Ramos (cell line): Measurements from ENCODE around the gene ST3GAL3.
"Not testable (repeated sequence)": the region's sequence is repeated elsewhere in the genome, so short reads cannot be mapped to it uniquely, and the experiment has no call there.

Source experiments
- in situ Hi-C: fragments of 300-500 bp; cut with MboI; formaldehyde crosslinking; loops from one replicate; pipeline ENCODE4 v1.14.3; 2022; ENCODE audit warnings: low sequenced_read_pairs; ENCODE audit not compliant: unreplicated experiment

ST3GAL3 gene

DNA sequence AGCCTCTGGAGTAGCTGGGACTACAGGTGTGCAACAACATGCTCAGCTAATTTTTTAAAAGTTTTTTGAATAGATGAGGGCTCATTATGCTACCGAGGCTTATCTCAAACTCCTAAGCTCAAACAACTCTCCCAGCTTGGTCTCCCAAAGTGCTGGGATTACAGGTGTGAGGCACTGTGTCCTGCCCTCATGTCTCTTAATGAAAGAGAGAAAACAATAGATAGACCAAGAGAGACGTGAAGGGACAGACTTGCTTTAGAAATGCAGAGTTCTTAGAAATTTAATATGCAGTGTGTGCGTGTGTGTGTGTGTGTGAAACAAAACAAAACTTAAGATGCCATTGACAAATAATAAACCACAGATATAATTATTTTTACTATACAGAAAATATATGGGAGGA is 105.2 kb downstream of the ST3GAL3 start:
- in situ Hi-C loops, result no loop called here

DNA sequence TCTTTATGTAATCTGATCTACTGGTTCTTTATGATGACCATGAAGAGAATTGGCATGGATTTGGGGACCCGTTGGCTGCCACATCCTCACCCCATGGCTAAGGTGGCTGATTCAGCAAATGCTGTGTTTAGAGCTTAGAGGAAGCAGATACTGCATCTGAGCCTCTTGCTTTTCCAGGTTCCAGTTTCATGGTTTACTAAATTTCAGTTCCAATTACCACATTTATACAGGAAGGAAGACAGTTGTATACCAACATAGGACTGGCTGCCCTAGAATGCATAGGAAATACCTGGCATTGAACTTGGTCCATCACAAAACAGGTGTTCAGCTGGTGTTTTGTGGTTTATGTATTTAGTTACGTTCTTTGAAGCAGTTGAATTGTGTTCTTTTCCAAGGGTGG is 107.1 kb downstream of the ST3GAL3 start:
- in situ Hi-C loops, result no loop called here

DNA sequence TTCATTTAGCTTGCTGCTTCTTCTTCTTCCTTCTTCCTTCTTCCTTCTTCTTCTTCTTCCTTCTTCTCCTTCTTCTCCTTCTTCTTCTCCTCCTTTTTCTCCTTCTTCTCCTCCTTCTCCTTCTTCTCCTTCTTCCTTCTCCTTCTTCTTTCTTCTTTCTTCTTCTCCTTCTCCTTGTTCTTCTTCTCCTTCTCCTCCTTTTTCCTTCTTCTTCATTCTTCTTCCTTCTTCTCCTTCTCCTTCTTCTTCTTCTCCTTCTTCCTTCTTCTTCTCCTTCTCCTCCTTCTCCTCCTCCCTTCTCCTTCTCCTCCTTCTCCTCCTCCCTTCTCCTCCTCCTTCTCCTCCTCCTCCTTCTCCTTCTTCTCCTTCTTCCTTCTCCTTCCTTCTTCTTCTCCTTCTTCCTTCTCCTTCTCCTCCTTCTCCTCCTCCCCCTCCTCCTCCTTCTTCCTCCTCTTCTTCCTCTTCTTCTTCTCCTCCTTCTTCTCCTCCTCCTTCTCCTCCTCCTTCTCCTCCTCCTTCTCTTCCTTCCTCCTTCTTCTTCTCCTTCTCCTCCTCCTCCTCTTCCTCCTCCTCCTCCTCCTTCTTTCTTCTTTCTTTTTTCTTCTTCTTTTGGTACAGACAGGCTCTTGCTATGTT is 110.1 kb downstream of the ST3GAL3 start:
- in situ Hi-C loops, result no loop called here

DNA sequence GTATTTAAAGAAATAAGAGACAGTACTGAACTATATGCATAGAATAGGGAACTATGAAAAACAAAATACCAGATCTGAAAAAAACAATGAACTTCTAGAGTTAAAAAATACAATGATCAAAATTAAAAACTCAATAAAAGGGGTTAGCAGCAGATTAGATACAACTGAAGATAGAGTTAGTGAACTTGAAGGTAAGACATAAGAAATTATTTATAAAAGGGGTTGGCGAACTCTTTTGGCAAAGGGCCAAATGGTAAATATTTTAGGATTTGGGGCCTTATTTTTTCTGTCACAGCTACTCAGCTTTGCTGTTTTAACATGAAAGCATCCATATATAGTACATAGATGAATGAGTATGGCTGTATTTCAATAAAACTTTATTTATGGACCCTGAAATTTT is 111.4 kb downstream of the ST3GAL3 start:
- in situ Hi-C loops, result no loop called here

DNA sequence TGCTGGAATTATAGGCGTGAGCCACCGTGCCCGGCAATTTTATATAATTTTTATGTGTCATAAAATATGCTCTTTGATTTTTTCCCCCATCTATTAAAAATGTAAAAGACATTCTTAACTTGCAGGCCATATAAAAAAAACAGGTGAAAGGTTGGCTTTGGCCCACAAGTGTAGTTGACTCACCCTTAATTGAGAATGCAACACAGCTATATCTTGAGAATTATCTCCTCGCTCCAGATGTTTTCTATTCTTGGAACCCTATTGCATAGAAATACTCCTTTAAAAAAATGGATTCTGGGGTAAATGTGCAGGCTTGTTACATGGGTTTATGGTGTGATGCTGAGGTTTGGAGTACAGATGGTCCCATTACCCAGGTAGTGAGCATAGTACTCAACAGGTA is 112.0 kb downstream of the ST3GAL3 start:
- in situ Hi-C loops, result no loop called here

DNA sequence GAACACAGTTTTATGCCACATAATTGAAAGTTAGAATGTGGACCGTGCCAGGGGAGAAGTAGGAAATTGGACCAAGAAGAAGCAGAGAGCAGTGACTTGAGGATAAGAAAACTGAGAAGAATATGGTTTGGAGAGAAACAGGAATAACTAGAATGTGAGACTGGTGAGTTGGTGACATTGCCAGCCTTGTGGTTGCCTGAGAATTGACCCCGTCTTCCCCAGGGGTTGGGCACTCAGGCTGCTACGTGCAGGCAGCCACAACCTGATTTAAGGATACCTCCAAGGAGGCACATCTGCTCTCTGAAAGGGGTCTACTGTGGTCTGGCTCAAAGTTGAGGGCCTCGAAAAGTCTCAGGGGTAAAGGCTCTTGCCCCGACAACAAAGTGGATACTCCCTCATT is 114.1 kb downstream of the ST3GAL3 start:
- in situ Hi-C loops, result no loop called here

DNA sequence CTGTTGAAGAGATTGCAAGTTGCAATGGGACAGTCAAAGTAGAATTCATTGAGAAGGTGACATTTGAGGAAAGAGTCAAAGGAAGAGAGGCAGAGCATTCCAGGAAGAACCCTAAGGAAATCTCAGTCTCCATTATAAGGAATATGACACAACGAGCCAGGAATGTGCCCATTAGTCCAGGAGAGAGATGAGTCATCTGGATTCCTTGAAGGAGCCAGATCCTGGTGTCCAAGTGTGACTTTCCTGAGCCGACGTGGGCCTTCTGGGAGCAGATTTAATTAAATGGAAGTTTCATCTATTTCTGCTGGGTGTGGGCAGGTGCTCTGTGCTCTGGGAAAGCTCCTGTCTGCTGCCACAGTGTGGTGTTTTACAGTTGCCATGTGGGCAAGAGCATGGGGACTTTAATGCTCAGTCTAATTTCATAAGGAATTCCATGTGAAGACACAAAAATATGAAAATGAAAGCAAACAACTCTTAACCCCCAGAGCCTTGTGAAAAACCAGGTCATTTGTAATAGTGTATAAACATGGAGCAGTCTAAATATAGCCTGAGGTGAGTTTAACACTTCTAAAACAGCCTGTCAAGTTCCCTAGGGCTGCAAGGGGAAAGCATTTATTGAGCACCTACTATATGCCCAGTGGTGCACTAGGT is 114.8 kb downstream of the ST3GAL3 start:
- in situ Hi-C loops, result no loop called here

DNA sequence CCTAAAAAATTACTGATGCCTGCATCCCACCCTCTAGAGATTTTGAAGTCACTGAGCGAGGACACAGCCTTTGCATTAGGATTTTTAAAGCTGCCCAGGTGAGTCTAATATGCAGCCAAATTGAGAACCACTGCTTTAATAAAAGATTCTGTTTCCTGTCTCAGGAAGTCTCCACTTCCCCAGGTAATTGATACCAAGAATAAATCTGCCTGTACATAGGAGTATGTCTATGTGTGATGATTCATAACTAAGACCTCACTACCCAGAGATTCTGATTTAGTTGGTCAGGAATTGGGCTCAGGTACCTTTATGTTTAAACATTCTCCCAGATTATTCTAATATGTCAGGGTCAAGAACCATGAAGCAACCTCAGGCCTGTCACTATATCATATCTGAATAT is 117.5 kb downstream of the ST3GAL3 start:
- in situ Hi-C loops, result no loop called here

DNA sequence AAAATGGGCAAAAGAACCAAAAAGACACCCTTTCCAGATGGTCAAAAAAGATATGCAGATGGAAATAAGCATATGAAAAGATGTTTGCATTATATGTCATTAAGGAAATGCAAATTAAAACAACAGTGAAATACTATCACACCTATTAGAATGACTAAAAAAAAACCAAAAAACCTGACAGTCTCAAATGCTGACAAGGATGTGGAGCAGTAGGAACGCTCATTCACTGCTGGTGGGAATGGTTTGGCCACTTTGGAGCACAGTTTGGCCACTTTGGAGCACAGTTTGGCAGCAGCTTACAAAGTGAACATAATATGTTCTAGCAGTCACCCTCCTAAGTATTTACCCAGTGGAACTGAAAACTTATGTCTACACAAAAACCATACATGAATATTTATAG is 121.2 kb downstream of the ST3GAL3 start:
- in situ Hi-C loops, result no loop called here

DNA sequence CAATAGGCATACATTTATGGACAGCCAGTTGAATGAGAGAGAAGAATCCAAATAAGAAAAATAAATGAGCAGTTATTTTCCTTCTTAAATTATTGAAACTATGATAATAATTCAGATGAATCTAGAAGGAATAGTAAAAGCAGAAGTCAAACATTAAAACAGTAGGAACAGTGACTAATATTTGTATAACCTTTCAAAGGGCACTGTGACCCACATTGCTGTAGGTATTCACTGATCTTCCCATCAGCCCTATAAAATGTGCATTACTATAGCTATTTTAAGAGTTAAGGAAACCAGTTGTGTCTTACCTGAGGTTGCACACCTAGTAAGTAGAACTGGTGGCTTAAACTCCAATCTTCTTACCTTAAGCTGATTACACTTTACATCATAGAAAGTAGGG is 123.5 kb downstream of the ST3GAL3 start:
- in situ Hi-C loops, result no loop called here

DNA sequence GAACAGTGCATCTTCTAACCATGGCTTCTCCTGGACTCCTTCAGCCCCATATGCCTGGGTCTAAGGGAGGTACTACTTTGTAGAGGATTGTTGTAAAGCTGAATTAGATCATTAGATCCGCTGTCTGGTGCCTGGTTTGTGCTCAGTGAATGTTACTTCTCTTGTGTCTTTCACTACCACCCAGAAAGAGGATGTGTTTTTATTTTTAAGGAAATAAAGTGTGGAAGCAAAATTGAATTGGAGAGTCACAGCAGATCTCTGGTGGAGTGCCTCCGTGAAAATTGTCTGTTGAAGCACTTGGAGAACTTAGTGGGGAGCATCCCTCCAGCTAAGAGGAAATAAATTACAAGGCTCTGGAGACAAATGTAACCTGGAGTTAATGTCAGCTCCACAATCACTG is 124.5 kb downstream of the ST3GAL3 start:
- in situ Hi-C loops, result no loop called here

DNA sequence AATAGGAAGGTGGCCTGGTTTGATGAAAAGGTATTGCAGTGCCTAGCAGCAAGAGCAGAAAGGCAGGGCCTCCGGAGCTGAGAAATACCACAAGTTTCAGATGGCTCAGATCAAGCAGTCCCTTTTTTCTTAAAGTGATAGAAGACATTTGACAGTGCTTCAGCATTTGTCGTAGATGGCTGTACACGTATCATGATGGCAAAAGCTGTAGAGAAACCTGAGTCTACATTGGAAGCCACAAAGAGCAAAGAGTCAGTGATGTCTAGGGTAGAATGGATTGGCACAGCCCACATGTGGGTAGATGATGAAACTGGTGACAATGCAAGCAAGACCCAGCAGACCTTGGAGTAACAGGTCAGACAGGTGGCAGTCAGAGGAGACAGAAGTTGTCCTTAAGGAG is 124.9 kb downstream of the ST3GAL3 start:
- in situ Hi-C loops, result no loop called here

DNA sequence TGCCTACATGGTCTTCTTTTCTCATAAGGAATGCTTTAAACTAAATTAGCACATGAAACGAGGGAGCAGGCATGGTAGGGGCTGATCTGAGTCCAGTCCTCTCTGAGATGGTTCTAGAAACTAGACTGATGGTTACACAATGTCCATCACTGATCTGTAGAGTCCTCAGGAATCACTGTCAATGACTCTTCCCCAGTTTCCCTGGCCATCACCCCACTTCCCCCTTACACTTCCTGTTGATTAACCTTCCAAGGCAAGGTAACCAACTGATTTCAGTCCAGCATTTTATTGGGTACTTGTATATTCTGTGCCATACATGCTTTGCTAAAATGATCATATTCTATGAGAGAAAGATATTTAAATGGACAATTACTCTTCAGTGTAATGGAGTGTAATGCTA is 125.7 kb downstream of the ST3GAL3 start:
- in situ Hi-C loops, result no loop called here

DNA sequence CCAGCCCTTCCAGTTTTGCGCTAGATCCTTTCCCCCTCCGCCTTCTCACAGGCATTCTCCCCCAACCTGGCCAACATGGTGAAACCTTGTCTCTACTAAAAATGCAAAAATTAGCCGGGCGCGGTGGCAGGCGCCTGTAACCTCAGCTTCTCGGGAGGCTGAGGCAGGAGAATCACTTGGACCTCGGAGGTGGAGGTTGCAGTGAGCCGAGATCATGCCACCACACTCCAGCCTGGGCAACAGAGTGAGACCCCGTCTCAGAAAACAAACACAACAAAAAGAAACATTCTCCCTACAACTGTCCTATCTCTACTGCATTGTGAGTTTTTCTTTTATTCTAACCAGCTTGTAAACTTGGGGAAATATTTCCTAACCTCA is 126.6 kb downstream of the ST3GAL3 start:
- in situ Hi-C loops, result not testable (repeated sequence)

DNA sequence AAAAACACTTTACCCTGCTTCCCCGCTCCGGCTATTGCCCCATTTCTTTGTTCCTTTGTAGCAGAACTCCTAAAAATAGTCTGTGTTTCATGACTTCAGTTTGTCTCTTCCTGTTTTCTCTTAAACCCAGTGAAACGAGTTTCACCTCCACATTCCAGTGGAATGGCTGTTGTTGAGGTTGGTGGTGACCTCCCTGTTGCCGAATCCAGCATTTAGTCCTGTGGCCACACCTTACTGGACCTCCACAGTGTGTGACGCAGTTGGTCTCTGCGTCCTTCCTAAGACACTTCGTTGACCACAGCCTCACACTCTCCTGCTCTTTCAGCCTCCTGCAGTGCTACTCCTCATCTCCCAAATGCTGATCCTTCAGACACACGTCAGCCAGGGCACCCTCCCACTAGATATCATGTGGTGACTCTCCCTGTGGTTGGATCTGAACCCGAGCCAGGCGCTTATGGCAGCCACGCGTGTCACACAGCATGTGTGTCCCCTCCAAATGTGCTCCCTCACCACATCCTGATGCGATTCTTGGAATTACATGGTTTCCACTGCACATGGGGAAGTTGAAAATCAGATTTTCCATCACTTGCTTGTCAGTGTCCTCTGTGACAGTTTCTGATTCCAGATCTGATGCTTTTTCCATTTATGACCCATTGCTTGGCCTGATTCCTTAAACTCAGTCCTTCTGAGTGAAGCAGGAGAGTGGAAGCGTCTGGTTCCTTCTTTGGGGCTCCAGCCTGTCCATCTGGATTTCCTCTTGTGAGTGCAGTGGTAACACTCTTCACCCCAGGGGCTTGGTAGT is 127.1 kb downstream of the ST3GAL3 start:
- in situ Hi-C loops, result no loop called here

DNA sequence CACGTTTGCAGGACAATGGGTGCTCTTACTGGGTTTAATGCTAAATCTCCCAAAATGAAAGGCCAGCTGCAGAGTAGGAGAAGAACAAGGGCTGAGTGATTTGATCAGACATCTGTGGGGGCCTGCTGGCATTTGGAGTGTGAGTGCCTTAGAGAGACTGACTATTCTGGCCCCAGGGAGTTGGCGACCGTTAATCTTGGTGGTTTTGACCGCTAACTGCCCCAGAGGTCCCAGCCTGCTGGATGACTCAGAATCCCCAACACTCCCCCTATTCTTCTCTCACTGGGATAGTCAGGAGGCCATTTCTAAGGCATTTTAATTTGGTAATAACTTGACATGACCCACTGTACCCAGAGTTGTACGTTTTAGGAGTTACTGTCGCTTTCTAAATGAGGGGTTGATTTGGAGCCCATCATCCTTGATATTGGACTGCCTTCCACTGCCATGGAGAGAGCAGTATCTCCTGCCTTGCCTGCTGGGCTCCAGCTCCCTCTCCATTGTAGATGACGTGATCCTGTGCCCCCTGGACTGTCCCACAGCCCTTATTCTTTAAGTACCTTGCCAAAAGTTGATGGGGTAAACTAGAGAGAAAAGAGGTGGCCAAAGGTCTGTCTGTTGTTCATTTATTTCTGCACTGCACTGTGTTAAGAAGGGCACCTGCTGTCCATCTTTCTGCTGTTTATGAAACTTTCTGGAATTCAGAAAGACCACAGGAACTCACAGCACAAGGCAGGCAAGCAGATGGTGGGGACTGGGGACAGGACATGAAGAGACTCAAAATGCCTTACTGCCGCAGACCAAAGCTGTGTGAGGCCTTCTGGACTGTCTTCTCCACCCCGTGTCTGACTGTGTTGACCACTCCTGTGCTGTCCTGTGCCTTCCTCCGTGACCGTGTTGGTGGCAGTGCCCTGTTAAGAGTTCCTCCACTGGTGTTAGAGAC is 128.0 kb downstream of the ST3GAL3 start:
- in situ Hi-C loops, result no loop called here

DNA sequence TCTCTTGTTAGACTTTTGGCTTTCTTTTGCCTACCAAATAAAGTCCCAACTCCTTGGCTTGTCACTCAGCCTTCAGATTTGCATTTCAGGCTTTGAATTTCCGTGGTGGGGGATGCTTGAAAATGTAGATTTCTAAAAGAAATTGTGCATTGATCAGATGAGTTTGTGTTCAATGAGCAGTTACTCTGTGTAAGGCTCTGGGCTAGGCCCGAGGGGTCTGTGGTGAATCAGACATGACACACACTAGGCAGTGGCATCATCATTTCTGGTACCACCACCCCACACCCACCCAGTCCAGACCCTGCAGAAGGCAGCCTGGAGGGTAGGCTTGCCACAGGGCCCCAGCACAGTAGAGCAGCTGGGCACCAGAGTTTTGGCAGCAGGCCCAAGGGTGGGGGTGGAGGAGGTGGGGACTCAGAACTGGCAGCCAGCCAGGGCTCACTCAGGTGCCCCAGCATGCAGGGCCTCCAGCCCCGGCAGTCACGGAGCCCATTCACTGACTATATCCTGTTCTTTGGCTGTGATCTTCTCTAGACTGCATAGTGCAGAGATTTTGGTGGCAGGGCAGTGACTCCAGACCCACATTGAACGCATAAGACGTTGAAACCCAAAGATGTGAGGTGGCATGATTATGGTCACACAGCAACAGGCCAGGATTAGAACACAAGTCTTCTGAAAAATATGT is 129.1 kb downstream of the ST3GAL3 start:
- in situ Hi-C loops, result no loop called here

DNA sequence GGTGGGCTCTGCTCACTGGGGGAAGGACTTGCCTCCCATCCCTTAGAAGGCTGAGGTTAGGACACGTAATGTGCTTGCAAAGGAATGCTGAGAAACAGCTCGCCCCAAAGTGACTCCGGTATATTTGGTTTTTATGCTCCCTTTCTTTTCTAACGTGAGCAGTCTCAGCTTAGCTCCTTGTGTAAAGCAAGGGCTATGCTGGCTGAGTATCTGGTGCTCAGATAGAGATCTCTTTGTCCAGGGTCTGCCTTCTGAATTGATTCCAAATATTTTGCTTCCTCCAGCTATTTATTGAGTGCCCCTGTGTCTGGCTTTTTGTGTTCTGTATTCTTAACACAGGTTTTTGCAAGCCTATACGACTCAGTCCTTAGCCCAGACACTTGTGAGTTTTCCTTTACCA is 131.7 kb downstream of the ST3GAL3 start:
- in situ Hi-C loops, result no loop called here

DNA sequence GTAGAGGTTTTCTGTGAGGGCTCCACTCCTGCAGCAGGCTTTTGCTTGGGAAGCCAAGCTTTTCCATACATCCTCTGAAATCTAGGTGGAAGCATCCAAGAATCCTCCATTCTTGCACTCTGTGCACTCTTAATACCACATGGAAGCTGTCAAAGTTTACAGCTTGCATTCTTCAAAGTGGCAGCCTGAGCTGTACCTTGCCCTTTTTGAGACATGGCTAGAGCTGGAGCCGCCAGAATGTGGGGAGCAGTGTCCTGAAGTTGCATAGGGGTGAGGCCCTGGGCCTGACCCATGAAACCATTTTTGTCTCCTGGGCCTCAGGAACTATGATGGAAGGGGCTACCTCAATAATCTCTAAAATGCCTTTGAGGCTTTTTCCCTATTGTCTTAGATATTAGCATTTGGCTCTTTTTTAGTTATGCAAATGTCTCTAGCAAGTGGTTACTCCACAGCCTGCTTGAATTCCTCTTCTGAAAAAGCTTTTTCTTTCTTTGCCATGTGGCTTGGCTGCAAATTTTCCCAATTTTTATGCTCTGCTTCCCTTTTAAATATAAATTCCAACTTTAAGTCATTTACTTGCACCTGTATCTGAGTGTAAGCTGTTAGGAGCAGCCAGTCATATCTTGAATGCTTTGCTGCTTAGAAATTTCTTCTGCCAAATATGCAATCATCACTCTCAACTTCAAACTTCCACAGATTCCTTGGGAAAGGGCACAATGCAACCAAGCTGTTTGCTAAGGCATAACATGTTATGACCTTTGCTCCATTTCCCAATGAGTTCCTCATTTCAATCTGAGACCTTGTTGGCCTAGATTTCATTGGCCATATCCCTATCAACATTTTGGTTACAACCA is 134.2 kb downstream of the ST3GAL3 start:
- in situ Hi-C loops, result no loop called here
